Measurements from ENCODE around the gene ARMC9. TPM values are rescaled to one million over a fixed set of nuclear protein-coding genes. Genes with fewer than 3 reads are reported as not detected.

The ARMC9 gene
- total RNA-seq, 1 donor from 2014 or later: 8.4 TPM

DNA sequence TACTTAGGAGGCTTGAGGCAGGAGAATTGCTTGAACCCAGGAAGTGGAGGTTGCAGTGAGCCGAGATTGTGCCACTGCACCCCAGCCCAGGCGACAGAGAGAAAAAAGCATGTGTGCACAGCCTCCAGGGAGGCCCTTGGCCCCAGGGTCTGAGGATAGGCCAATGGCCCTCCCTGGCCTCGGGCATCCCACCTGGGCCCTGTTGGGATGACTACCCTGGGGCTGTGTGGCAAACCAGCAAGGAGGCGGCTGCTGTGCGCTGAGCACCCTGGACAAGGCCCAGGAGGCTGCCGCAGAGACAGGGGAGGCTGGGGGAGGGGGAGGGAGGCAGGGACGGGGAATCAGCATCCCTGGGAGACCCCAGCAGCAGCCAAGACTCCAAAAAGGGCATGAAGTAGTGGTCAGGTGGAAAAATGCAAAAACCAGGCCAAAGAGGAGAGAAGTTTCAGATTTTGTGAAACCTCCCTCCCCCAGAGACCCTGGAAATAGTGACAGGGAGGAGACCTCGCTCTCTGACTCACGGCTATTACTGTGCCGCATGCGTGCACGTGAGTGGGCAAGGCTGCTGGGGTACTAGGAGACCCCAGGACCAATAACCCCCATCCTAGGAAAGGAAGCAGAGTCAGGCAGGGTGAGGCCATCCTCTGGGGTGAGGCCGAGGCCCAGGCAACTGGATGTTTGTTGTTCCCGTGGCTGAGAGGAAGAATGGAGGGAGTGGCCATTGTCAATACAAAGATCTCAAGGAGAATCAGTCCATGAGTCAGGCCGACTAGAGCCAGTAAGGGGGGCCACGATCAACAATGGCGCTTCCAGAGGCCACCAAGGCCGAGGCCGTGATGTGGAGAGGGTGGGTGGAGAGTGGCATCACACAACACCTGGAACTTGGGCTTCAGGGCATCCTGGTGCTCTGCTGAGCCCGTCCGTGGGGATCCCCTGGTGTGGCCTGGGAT is 181.1 kb downstream of the ARMC9 start:
- H3K4me3 ChIP-seq (ENCODE audit: low read depth, low read length): no peak overlapping the region
- DNase-seq (ENCODE audit: low read depth) (peak; percentile 58), FAIRE-seq (no peak)
- H3K36me3 ChIP-seq (ENCODE audit: control insufficient read depth, insufficient read depth, low read length): no peaks in the 10 kb centered on the region
- no peaks in the 10 kb centered on the region for H3K27me3 ChIP-seq (ENCODE audit: control insufficient read depth, insufficient read depth, low read length)
- TF ChIP-seq, protein P1, sequence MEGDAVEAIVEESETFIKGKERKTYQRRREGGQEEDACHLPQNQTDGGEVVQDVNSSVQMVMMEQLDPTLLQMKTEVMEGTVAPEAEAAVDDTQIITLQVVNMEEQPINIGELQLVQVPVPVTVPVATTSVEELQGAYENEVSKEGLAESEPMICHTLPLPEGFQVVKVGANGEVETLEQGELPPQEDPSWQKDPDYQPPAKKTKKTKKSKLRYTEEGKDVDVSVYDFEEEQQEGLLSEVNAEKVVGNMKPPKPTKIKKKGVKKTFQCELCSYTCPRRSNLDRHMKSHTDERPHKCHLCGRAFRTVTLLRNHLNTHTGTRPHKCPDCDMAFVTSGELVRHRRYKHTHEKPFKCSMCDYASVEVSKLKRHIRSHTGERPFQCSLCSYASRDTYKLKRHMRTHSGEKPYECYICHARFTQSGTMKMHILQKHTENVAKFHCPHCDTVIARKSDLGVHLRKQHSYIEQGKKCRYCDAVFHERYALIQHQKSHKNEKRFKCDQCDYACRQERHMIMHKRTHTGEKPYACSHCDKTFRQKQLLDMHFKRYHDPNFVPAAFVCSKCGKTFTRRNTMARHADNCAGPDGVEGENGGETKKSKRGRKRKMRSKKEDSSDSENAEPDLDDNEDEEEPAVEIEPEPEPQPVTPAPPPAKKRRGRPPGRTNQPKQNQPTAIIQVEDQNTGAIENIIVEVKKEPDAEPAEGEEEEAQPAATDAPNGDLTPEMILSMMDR (IDR thresholded peaks at IDR 0.05; ENCODE audit: insufficient read depth, low read length, severe bottlenecking): no peak

DNA sequence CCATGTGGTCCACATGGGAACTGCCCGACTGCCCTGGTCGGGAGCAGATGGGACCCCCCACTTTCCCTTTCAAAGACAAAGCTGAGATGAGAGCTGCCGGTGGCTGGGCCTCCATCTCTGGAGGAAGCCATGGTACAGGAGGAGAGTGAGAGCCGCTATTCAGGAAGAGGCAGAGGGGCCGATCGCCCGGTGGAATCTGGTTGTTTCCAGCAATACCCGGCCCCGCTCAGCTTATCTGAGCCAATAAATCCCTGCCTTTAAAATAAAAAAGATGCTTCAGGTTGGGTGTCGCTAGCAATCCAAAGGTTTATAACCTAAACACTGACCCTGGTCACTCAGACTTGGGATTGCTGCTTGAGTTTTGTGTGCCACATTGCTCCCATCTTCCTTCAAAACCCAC is 181.9 kb downstream of the ARMC9 start:
- Histone ChIP-seq H3K4me3 (ENCODE audit: low read depth, low read length) (no peak overlapping the region), H3K36me3 (ENCODE audit: control insufficient read depth, insufficient read depth, low read length) (no peaks in the 10 kb centered on the region), H3K27me3 (ENCODE audit: control insufficient read depth, insufficient read depth, low read length) (no peaks in the 10 kb centered on the region)
- DNase-seq (ENCODE audit: low read depth) (no peak), FAIRE-seq (no peak)
- TF ChIP-seq, protein P1 (IDR thresholded peaks at IDR 0.05; ENCODE audit: insufficient read depth, low read length, severe bottlenecking): no peak

DNA sequence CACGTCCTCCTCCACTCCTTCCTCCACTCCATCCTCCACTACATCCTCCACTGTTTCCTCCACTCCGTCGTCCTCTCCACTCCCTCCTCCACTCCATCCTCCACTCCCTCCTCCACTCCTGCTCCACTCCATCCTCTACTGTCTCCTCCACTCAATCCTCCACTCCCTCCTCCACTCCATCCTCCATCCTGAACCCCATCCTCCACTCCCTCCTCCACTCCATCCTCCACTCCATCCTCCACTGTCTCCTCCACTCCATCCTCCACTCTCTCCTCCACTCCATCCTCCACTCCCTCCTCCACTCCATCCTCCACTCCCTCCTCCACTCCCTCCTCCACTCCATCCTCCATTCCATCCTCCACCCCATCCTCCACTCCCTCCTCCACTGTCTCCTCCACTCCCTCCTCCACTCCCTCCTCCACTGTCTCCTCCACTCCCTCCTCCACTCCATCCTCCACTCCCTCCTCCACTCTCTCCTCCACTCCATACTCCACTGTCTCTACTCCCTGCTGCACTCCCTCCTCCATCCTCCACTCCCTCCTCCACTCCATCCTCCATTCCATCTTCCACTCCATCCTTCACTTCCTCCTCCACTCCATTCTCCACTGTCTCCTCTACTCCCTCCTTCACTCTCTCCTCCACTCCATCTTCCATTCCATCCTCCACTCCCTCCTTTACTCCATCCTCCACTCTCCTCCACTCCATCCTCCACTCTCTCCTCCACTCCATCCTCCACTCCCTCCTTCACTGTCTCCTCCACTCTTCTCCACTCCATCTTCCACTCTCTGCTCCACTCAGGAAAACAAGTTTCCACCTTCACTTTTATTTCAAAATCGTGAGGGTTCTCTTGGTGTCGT is 182.8 kb downstream of the ARMC9 start:
- FAIRE-seq (no peak), DNase-seq (ENCODE audit: low read depth) (no peak)
- TF ChIP-seq, protein P1 (IDR thresholded peaks at IDR 0.05; ENCODE audit: insufficient read depth, low read length, severe bottlenecking): no peak
- no peaks in the 10 kb centered on the region for H3K27me3 ChIP-seq (ENCODE audit: control insufficient read depth, insufficient read depth, low read length)
- no peaks in the 10 kb centered on the region for H3K36me3 ChIP-seq (ENCODE audit: control insufficient read depth, insufficient read depth, low read length)
- H3K4me3 ChIP-seq (ENCODE audit: low read depth, low read length): no peak overlapping the region

DNA sequence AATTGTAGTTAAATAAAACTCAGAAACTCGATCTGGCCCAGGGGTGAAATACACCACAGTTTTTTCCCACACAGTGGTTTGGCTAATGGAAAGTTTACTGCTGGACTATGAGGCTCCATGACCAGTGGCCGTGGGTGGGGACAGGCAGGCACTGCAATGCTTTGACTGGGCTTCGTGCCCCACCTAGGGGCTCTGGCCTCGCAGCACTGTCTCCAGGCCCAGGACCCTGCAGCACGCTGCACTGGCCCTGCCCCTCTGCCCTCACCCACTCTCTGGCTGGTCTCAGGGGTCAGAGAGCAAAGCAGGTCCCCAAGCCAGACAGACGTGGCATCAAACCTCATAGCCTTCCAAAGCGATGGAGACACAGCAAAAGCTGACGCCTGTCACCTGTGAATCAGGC is 183.7 kb downstream of the ARMC9 start:
- no peaks in the 10 kb centered on the region for H3K36me3 ChIP-seq (ENCODE audit: control insufficient read depth, insufficient read depth, low read length)
- FAIRE-seq: no peak
- H3K4me3 ChIP-seq (ENCODE audit: low read depth, low read length): no peak overlapping the region
- DNase-seq (ENCODE audit: low read depth): no peak
- TF ChIP-seq, protein P1 (IDR thresholded peaks at IDR 0.05; ENCODE audit: insufficient read depth, low read length, severe bottlenecking): no peak
- no peaks in the 10 kb centered on the region for H3K27me3 ChIP-seq (ENCODE audit: control insufficient read depth, insufficient read depth, low read length)

DNA sequence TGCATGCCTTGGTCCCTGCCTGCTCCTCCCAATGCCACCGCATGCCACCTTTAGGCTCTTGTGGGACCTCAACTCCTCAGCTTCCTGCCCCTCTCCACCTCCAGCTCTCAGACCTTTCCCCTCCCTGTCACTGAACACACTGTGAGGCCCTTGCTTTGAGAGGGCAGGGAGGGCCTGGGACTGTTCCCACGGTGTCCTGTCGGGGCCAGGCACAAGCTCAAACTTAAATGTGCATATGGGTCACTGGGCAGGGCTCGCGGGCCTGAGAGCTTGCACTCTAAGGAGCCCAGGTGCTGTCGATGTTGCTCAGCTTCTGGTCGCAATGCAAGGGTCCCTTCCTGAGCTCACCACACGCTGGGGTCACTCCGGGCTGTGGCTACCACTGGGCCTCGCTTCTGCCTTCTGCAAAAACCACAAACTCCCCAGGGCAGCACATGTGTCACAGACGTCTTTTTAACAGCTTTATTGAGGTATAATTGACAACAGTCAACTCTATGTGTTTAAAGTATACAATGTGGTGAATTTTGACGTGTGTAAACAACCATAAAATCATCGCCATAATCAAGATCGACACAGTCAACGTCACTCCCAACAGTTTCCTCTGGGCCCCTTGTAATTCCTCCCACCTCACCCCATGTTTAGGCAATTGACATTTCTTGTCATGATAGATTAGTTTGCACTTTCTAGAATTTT is 185.1 kb downstream of the ARMC9 start:
- Histone ChIP-seq H3K36me3 (ENCODE audit: control insufficient read depth, insufficient read depth, low read length) (no peaks in the 10 kb centered on the region), H3K27me3 (ENCODE audit: control insufficient read depth, insufficient read depth, low read length) (no peaks in the 10 kb centered on the region), H3K4me3 (ENCODE audit: low read depth, low read length) (no peak overlapping the region)
- no peak for FAIRE-seq
- TF ChIP-seq, protein P1 (IDR thresholded peaks at IDR 0.05; ENCODE audit: insufficient read depth, low read length, severe bottlenecking): no peak
- no peak for DNase-seq (ENCODE audit: low read depth)
